ENCODE data around the gene LRRTM2.
"Not testable (repeated sequence)": the region's sequence is repeated elsewhere in the genome, so short reads cannot be mapped to it uniquely, and the experiment has no call there.

Gene LRRTM2, protein sequence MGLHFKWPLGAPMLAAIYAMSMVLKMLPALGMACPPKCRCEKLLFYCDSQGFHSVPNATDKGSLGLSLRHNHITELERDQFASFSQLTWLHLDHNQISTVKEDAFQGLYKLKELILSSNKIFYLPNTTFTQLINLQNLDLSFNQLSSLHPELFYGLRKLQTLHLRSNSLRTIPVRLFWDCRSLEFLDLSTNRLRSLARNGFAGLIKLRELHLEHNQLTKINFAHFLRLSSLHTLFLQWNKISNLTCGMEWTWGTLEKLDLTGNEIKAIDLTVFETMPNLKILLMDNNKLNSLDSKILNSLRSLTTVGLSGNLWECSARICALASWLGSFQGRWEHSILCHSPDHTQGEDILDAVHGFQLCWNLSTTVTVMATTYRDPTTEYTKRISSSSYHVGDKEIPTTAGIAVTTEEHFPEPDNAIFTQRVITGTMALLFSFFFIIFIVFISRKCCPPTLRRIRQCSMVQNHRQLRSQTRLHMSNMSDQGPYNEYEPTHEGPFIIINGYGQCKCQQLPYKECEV

DNA sequence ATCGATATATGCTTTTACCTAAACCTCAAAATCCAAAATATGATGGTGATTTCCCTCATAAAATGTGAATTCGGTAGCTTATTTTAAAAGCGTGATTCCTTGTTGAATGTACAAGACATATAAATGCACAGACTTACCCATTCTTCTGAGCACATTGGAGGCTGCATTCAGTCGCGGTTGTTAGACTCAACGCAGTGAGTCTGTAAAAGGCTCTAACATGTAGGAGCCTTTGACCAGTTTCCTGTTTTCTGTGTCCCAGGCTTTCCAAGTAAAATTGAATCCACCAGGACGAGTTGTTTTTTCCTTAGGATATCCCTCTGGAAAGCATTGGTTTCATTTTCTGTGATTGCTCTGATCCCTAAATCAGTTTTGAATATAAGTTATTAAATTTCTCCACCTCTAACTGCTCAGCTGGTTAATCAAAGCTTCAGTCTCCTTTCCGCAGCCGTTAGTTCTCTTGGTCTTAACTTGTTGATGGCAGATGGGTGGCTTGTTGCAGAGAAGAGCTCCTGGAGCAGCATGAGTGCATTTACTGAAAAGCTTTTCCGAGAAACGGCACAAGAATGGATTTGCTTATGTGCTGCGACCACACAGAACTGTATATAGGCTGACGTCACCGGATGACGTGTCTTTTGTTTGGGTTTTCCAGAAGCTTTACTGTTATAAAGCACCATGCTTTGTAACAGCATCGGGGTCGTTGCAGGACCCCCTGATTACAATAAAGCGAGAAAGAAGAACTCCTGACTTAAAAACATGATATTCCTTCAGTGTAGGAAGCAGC lies at the start of gene LRRTM2:
Gene LRRTM2, minus strand, starts transcription at position 565 of the 781 bp plus-strand sequence. Its CDS starts 424 bp downstream, at position 141.
- H3K4me3 ChIP-seq (ENCODE audit: low read depth, low read length): peak within 1 kb of the TSS; percentile 62
- TF ChIP-seq, protein P1, sequence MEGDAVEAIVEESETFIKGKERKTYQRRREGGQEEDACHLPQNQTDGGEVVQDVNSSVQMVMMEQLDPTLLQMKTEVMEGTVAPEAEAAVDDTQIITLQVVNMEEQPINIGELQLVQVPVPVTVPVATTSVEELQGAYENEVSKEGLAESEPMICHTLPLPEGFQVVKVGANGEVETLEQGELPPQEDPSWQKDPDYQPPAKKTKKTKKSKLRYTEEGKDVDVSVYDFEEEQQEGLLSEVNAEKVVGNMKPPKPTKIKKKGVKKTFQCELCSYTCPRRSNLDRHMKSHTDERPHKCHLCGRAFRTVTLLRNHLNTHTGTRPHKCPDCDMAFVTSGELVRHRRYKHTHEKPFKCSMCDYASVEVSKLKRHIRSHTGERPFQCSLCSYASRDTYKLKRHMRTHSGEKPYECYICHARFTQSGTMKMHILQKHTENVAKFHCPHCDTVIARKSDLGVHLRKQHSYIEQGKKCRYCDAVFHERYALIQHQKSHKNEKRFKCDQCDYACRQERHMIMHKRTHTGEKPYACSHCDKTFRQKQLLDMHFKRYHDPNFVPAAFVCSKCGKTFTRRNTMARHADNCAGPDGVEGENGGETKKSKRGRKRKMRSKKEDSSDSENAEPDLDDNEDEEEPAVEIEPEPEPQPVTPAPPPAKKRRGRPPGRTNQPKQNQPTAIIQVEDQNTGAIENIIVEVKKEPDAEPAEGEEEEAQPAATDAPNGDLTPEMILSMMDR (IDR thresholded peaks at IDR 0.05; ENCODE audit: low read depth, low read length): no peak

DNA sequence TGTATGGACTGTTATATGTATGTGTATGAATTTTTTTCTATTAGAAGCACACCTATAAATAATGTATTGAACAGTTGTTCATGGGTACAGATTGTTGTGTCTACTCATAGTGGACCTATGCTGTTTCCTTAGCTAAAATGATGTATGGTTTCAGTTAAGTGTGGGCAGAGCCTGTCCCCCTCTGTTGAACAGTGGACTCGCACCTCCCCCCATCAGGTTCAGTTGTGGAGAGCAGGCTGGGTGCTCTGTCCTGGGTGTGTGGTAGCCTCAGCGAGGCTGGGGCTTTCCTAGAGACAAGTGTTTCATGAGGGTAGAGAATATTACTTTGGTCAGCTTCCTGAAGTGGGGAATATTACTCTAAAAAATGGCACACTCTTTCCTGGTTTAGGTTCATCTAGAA lies 47.4 kb upstream of the LRRTM2 start:
- H3K4me3 ChIP-seq (ENCODE audit: low read depth, low read length): no peak overlapping the region
- TF ChIP-seq, protein P1 (IDR thresholded peaks at IDR 0.05; ENCODE audit: low read depth, low read length): no peak

DNA sequence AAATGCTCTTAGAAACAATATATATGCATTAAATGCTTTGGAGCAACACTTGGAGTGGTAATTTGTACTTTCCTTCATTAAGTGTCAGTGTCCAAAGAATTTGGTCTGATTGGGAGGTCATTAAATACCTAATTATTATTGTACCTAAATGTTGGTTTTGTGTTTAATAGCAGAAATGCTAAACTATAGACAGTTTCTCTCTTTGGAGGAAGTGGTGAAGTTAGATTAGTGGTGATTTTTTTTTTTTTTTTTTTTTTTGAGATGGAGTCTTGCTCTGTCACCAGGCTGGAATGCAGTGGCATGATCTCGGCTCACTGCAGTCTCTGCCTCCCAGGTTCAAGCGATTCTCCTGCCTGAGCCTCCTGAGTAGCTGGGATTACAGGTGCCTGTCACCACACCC lies 46.2 kb upstream of the LRRTM2 start:
- not testable (repeated sequence) for H3K4me3 ChIP-seq (ENCODE audit: low read depth, low read length)

DNA sequence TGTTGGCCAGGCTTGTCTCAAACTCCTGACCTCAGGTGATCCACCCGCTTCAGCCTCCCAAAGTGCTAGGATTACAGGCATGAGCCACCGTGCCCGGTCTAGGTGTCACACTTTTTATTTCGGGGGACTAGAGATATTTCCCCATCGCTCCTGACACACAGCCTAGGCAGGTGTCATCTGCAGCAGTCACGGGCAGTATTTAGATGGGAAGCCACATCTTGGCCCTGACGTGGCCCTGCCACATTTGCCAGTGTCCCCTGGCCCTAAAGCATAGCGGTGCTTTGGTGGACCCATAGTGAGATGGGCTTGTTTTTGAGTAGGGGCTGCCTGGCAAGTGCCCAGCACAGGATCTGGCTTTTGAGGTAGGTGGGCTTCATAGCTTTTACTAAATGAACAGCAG lies 45.0 kb upstream of the LRRTM2 start:
- TF ChIP-seq, protein P1 (IDR thresholded peaks at IDR 0.05; ENCODE audit: low read depth, low read length): no peak
- H3K4me3 ChIP-seq (ENCODE audit: low read depth, low read length): no peak overlapping the region

DNA sequence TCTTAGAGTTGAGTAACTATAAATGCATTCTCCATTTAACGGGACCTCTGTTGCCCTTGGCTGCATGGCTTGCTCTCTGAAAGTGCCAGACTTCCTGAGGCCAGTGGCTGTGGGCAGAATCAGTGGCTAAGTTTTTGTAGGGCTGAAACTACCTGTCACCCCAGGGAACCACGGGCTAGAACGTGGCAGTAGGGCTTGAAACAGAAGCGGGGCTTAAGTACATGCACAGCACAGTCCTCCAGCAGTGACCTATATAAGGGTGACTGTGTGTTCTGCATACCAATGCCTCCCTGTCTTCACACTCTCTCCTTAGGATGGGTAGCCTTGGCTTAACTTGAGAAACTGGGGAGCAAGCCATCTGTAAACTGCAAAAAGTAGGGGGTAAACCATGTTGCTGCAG lies 43.6 kb upstream of the LRRTM2 start:
- TF ChIP-seq, protein P1 (IDR thresholded peaks at IDR 0.05; ENCODE audit: low read depth, low read length): no peak
- no peak overlapping the region for H3K4me3 ChIP-seq (ENCODE audit: low read depth, low read length)

DNA sequence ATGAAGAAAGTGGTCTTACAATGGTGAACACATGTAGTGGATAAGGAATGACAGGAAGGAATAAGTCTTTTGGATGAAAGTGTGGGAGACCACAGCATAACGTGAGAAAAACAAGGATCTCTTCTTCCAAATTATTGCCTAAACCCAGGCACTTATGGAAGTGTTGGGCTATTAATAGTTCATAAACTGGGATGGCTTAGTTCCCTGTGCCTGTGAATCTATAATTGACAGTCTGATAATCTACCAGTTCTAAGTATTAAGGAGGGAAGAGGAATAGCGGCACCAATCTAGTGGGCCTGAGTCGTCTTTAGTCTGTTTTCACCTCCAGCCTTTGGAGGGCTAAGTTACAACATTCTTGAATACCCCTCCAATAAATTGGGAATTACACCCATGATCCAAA lies 39.2 kb upstream of the LRRTM2 start:
- TF ChIP-seq, protein P1 (IDR thresholded peaks at IDR 0.05; ENCODE audit: low read depth, low read length): no peak
- no peak overlapping the region for H3K4me3 ChIP-seq (ENCODE audit: low read depth, low read length)

DNA sequence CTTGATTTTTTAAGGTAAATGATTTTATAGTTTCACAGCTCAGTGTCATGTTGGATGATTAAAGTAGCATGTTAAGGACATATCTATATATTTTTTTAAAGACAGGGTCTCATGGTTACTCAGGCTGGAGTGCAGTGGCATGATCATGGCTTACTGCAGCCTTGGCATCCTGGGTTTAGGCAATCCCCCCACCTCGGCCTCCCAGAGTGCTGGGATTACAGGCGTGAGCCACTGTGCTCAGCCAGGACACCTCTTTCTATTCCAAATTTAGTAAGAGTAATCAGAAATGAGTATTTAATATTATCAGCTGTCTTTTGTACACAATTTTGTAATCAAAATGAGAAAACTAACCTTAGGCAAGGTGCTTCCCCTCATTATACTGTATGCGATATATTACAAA lies 38.6 kb upstream of the LRRTM2 start:
- TF ChIP-seq, protein P1 (IDR thresholded peaks at IDR 0.05; ENCODE audit: low read depth, low read length): no peak
- no peak overlapping the region for H3K4me3 ChIP-seq (ENCODE audit: low read depth, low read length)
